IMR-90 (cell line): ENCODE results near the gene L3MBTL4. TPM values are rescaled to one million over a fixed set of nuclear protein-coding genes. Genes with fewer than 3 reads are reported as not detected.

Experiments used
- ATAC-seq: fragments of 200-7000 bp; cut with Tn5 transposase; 2 replicates; pipeline ENCODE4 v1.9.1; 2020; ENCODE audit warnings: low read depth, mild to moderate bottlenecking, moderate library complexity
- BruUV-seq: library from RNA; stranded (reverse); fragments of 400-500 nt; replicated peaks from 2 replicates; lab custom pipeline; 2021; lab: Mats Ljungman, UMichigan
- CTCF ChIA-PET: fragments of 300-600 bp; formaldehyde crosslinking; extraction: SDS; loops from one replicate; lab custom pipeline; 2021; ENCODE audit warnings: antibody characterized with exemption; lab: Yijun Ruan, JAX
- POLR2A ChIA-PET: fragments of 300-600 bp; sonication (Branson Sonifier 250); formaldehyde crosslinking; loops from one replicate; lab custom pipeline; 2022; ENCODE audit warnings: antibody characterized with exemption; ENCODE audit not compliant: unreplicated experiment; lab: Charles Lee
- DNase-seq: peaks from one replicate; pipeline ENCODE4 v3.0.0; 2013
- H2AFZ ChIP-seq: replicated peaks from 2 replicates; pipeline ENCODE3; 2013; ENCODE audit warnings: low read length, mild to moderate bottlenecking; ENCODE audit not compliant: poor library complexity
- H2AK5ac ChIP-seq: 2 replicates; pipeline ENCODE4 v1.6.1; 2013; ENCODE audit warnings: low read depth, low read length, inconsistent platforms
- H2AK9ac ChIP-seq: replicated peaks from 2 replicates; pipeline ENCODE3; 2013; ENCODE audit warnings: mild to moderate bottlenecking, low read depth, low read length, moderate library complexity; ENCODE audit not compliant: poor library complexity
- H2BK120ac ChIP-seq: 2 replicates; pipeline ENCODE4 v1.6.1; 2013; ENCODE audit warnings: low read depth, low read length, inconsistent platforms
- H2BK15ac ChIP-seq: 3 replicates; pipeline ENCODE4 v1.6.1; 2013; ENCODE audit warnings: low read depth, low read length, inconsistent platforms
- H2BK20ac ChIP-seq: 2 replicates; pipeline ENCODE4 v1.6.1; 2013; ENCODE audit warnings: low read depth, mild to moderate bottlenecking, inconsistent platforms, low read length, moderate library complexity
- H2BK5ac ChIP-seq: 2 replicates; pipeline ENCODE4 v1.6.1; 2013; ENCODE audit warnings: mild to moderate bottlenecking, low read depth, low read length, inconsistent platforms; ENCODE audit not compliant: poor library complexity, severe bottlenecking
- H3K14ac ChIP-seq: replicated peaks from 2 replicates; pipeline ENCODE4 v1.6.1; 2013; ENCODE audit warnings: low read depth, low read length, inconsistent platforms
- H3K18ac ChIP-seq: 2 replicates; pipeline ENCODE4 v1.6.1; 2013; ENCODE audit warnings: low read depth, low read length, control low read depth
- H3K23ac ChIP-seq: 2 replicates; pipeline ENCODE4 v1.6.1; 2013; ENCODE audit warnings: low read depth, low read length, inconsistent platforms
- H3K27ac ChIP-seq: 2 replicates; pipeline ENCODE4 v1.5.1; 2013; ENCODE audit warnings: mild to moderate bottlenecking, control low read depth, low read length; ENCODE audit not compliant: insufficient read depth
- H3K27me3 ChIP-seq: 2 replicates; pipeline ENCODE4 v1.6.1; 2013; ENCODE audit warnings: low read length; ENCODE audit not compliant: control insufficient read depth, insufficient read depth
- H3K36me3 ChIP-seq: 2 replicates; pipeline ENCODE4 v1.6.1; 2013; ENCODE audit warnings: low read length, mixed read lengths; ENCODE audit not compliant: control insufficient read depth, insufficient read depth
- H3K4ac ChIP-seq: 2 replicates; pipeline ENCODE4 v1.6.1; 2013; ENCODE audit warnings: low read depth, low read length, inconsistent platforms
- H3K4me1 ChIP-seq: 2 replicates; pipeline ENCODE4 v1.6.1; 2013; ENCODE audit warnings: low read length, mixed read lengths; ENCODE audit not compliant: control insufficient read depth, insufficient read depth
- H3K4me2 ChIP-seq: 2 replicates; pipeline ENCODE4 v1.6.1; 2013; ENCODE audit warnings: low read depth, mild to moderate bottlenecking, control low read depth, low read length, moderate library complexity
- H3K4me3 ChIP-seq: 2 replicates; pipeline ENCODE4 v1.5.1; 2013; ENCODE audit warnings: low read depth, mild to moderate bottlenecking, control low read depth, low read length, moderate library complexity; ENCODE audit not compliant: insufficient read depth
- H3K56ac ChIP-seq: 2 replicates; pipeline ENCODE4 v1.6.1; 2013; ENCODE audit warnings: low read length, inconsistent platforms; ENCODE audit not compliant: insufficient read depth; ENCODE audit errors: extremely low read depth
- H3K79me1 ChIP-seq, 2 experiments: 2 replicates each; pipeline ENCODE4 v1.6.1; 2013; ENCODE audit warnings: low read length in 2 of 2, inconsistent platforms in 1 of 2, low read depth in 1 of 2
- H3K9ac ChIP-seq: 2 replicates; pipeline ENCODE4 v1.6.1; 2013; ENCODE audit warnings: low read depth, low read length, control low read depth
- H3K9me1 ChIP-seq: 2 replicates; pipeline ENCODE4 v1.6.1; 2013; ENCODE audit warnings: low read length, inconsistent platforms; ENCODE audit not compliant: insufficient read depth
- H3K9me3 ChIP-seq: 2 replicates; pipeline ENCODE4 v1.6.1; 2013; ENCODE audit warnings: low read length; ENCODE audit not compliant: control insufficient read depth, insufficient read depth
- H4K20me1 ChIP-seq: 2 replicates; pipeline ENCODE4 v1.6.1; 2013; ENCODE audit warnings: low read length, inconsistent platforms; ENCODE audit not compliant: insufficient read depth
- H4K5ac ChIP-seq: 2 replicates; pipeline ENCODE4 v1.6.1; 2013; ENCODE audit warnings: mild to moderate bottlenecking, low read depth, low read length, control low read depth
- H4K8ac ChIP-seq, 2 experiments: 2 replicates each; pipeline ENCODE4 v1.6.1; 2013; ENCODE audit warnings: low read depth in 2 of 2, low read length in 2 of 2, control low read depth in 1 of 2, inconsistent platforms in 1 of 2
- H4K91ac ChIP-seq: 2 replicates; pipeline ENCODE4 v1.6.1; 2013; ENCODE audit warnings: low read depth, low read length, inconsistent platforms; ENCODE audit not compliant: insufficient read depth
- CEBPB ChIP-seq: IDR thresholded peaks from 2 replicates; pipeline ENCODE4 v1.6.1; 2012; ENCODE audit warnings: low read depth, low read length, improper control_type of control experiment
- WGBS, 2 experiments: methylation state at CpG; one replicate each; pipeline versions ENCODE4 v1.1.5 to v1.1.7; 2013; ENCODE audit warnings: missing lambda C conversion rate in 2 of 2; ENCODE audit not compliant: insufficient read length in 1 of 2; ENCODE audit errors: extremely low coverage in 2 of 2; 5-methylcytosine and 5-hydroxymethylcytosine counted together
- dilution Hi-C: fragments of 300-500 bp; cut with HindIII; formaldehyde crosslinking; loops from one replicate; pipeline ENCODE4 v1.14.3; 2018; ENCODE audit warnings: low sequenced_read_pairs; ENCODE audit not compliant: unreplicated experiment
- in situ Hi-C: fragments of 300-500 bp; cut with MboI; formaldehyde crosslinking; loops from 3 replicates; pipeline ENCODE4 v1.14.3; 2019; ENCODE audit warnings: low sequenced_read_pairs, inconsistent platforms, mixed read lengths
- intact Hi-C: fragments of 100-400 bp; cut with micrococcal nuclease; formaldehyde crosslinking; loops from 2 replicates; pipeline ENCODE4 v1.10.0; 2022
- polyA plus RNA-seq, 3 experiments: library from polyadenylated mRNA; depleted of rRNA; stranded (reverse); fragments of >200 nt; gene quantifications; 2 replicates each; pipeline ENCODE4 v1.2.3, GENCODE V29; 2012; ENCODE audit warnings: low replicate concordance in 1 of 3
- total RNA-seq: library from RNA; depleted of rRNA; stranded (reverse); fragments of >200 nt; gene quantifications from 2 replicates; pipeline ENCODE4 v1.2.3, GENCODE V29; 2012
- TF ChIP-seq, protein P1 (sequence below): conservative IDR thresholded peaks from 2 replicates; pipeline ENCODE4 v1.5.1; 2012; ENCODE audit warnings: mild to moderate bottlenecking, low read depth, low read length, improper control_type of control experiment

Gene L3MBTL4
- total and polyA plus RNA-seq, 2 of the 4 experiments (the other 2 are of a cell fraction), result under 0.01 to 0.02 TPM

DNA sequence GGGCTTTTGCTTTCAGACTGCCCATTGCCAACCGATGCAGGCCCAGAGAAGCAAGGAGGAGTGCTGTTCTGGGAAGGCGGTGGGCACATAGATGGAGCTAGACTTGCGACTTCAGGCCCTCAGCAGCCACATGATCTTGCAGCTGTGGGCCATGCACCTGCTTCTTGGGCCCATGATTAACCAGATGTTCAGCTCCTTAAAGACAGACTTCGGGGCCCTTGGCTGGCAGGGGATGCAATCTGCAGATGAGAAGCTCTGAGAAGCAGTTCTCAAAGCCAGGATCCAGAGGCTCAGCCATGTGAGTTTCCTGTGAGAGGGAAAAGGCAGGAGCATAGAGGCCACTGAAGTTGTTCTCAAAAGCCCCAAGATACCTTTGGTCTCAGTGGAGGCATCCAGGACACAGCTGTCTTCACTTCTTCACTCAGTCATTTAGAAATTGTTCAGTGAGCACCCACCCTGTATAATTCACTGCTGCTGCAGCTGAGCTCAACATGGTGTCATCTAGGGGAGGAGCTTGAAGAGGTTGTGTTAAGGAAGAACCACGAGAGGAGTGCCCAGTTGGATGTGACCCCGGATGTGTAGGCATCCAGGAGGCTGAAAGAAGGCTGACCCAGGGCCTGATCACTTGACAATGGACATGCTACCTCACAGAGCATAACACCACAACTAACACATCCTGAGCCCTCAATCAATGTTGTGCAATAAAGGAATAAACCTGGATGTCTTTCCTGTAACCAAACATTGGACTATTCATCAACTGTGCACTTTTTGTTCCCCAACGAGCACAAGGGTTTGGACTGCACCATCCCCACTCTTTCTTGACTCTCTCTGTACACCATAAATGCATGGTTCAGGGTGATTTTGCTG is 474.7 kb downstream of the L3MBTL4 start:
- Histone ChIP-seq H3K56ac (no peak overlapping the region), H3K4ac (no peak overlapping the region), H2BK15ac (no peak overlapping the region), H2AFZ (no peak overlapping the region), H3K9me3 (no peaks in the 10 kb centered on the region), H4K91ac (no peak overlapping the region), H3K9ac (no peak overlapping the region), H2BK120ac (no peak overlapping the region), H4K5ac (no peak overlapping the region), H4K8ac (no peak overlapping the region), H3K79me1 (no peaks in the 10 kb centered on the region), H3K4me3 (no peak overlapping the region), H3K36me3 (no peaks in the 10 kb centered on the region), H2BK5ac (no peak overlapping the region), H3K4me2 (no peak overlapping the region), H2BK20ac (no peak overlapping the region), H2AK9ac (no peak overlapping the region), H3K14ac (no peak overlapping the region), H3K23ac (no peak overlapping the region), H3K4me1 (0 out of 2 replicates have a peak, but pooled peaks cover 1% of the 10 kb centered on the region), H3K9me1 (no peaks in the 10 kb centered on the region), H4K20me1 (no peaks in the 10 kb centered on the region), H3K18ac (no peak overlapping the region), H2AK5ac (no peak overlapping the region), H3K27me3 (no peaks in the 10 kb centered on the region; the same call in 1 of the 2 replicates), H3K27ac (no peak overlapping the region)
- ATAC-seq (no peak), DNase-seq (no peak)
- ChIA-PET POLR2A (no interaction called here), CTCF (interaction anchor here (0.6 kb wide), 1 partner anchor 44 kb away, joined by 5 read pairs; no protein-coding TSS in a partner anchor)
- 100% methylated on average over 3 of the region's 7 CpGs; no CpG with 5 or more reads in 1 of the 2 experiments for WGBS, 2 experiments
- TF ChIP-seq CEBPB, result peak; percentile 64
- TF ChIP-seq, protein P1, sequence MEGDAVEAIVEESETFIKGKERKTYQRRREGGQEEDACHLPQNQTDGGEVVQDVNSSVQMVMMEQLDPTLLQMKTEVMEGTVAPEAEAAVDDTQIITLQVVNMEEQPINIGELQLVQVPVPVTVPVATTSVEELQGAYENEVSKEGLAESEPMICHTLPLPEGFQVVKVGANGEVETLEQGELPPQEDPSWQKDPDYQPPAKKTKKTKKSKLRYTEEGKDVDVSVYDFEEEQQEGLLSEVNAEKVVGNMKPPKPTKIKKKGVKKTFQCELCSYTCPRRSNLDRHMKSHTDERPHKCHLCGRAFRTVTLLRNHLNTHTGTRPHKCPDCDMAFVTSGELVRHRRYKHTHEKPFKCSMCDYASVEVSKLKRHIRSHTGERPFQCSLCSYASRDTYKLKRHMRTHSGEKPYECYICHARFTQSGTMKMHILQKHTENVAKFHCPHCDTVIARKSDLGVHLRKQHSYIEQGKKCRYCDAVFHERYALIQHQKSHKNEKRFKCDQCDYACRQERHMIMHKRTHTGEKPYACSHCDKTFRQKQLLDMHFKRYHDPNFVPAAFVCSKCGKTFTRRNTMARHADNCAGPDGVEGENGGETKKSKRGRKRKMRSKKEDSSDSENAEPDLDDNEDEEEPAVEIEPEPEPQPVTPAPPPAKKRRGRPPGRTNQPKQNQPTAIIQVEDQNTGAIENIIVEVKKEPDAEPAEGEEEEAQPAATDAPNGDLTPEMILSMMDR, result no peak
- dilution Hi-C loops (no loop called here), intact Hi-C loops (no loop called here), in situ Hi-C loops (no loop called here)
- BruUV-seq, result no TSS peak
